Mesendoderm (in vitro differentiated cells): Measurements from ENCODE around the gene UBE2G1.

ENCODE experiments used
- DNase-seq: peaks from one replicate; pipeline ENCODE4 v3.0.0; 2013
- H2AK5ac ChIP-seq: 2 replicates; pipeline ENCODE4 v1.6.1; 2013; ENCODE audit warnings: low read length, inconsistent platforms
- H2BK120ac ChIP-seq: 2 replicates; pipeline ENCODE4 v1.6.1; 2013; ENCODE audit warnings: low read depth, mild to moderate bottlenecking, low read length, moderate library complexity, mixed read lengths
- H2BK15ac ChIP-seq: replicated peaks from 2 replicates; pipeline ENCODE4 v1.6.1; 2013; ENCODE audit warnings: low read depth, mild to moderate bottlenecking, moderate library complexity
- H2BK5ac ChIP-seq: 2 replicates; pipeline ENCODE4 v1.6.1; 2013; ENCODE audit warnings: low read length, inconsistent platforms
- H3K18ac ChIP-seq: 2 replicates; pipeline ENCODE4 v1.6.1; 2013; ENCODE audit warnings: mild to moderate bottlenecking, low read length, mixed read lengths
- H3K23ac ChIP-seq: one replicate; pipeline ENCODE4 v1.6.1; 2013; ENCODE audit warnings: low read length
- H3K27ac ChIP-seq: 2 replicates; pipeline ENCODE4 v1.5.1; 2013; ENCODE audit warnings: low read depth, mild to moderate bottlenecking, inconsistent platforms, low read length, moderate library complexity
- H3K27me3 ChIP-seq: 2 replicates; pipeline ENCODE4 v1.6.1; 2013; ENCODE audit warnings: low read length, control low read depth, mild to moderate bottlenecking, inconsistent platforms; ENCODE audit not compliant: insufficient read depth, poor library complexity
- H3K36me3 ChIP-seq: 2 replicates; pipeline ENCODE4 v1.6.1; 2013; ENCODE audit warnings: low read length, inconsistent platforms; ENCODE audit not compliant: control insufficient read depth, insufficient read depth
- H3K4ac ChIP-seq: one replicate; pipeline ENCODE4 v1.6.1; 2013; ENCODE audit warnings: low read depth, mild to moderate bottlenecking, low read length, moderate library complexity
- H3K4me1 ChIP-seq: 2 replicates; pipeline ENCODE4 v1.6.1; 2013; ENCODE audit warnings: low read depth, low read length, inconsistent platforms; ENCODE audit not compliant: control insufficient read depth
- H3K4me2 ChIP-seq: 2 replicates; pipeline ENCODE4 v1.6.1; 2013; ENCODE audit warnings: low read length
- H3K4me3 ChIP-seq: 2 replicates; pipeline ENCODE4 v1.5.1; 2013; ENCODE audit warnings: mild to moderate bottlenecking, low read length
- H3K56ac ChIP-seq: one replicate; pipeline ENCODE4 v1.6.1; 2013; ENCODE audit warnings: low read length
- H3K79me1 ChIP-seq: 2 replicates; pipeline ENCODE4 v1.6.1; 2013; ENCODE audit warnings: low read length, inconsistent platforms
- H3K79me2 ChIP-seq: 2 replicates; pipeline ENCODE4 v1.6.1; 2013; ENCODE audit warnings: mild to moderate bottlenecking, low read length; ENCODE audit not compliant: control insufficient read depth, insufficient read depth
- H3K9ac ChIP-seq: 2 replicates; pipeline ENCODE4 v1.6.1; 2013; ENCODE audit warnings: low read length, inconsistent platforms
- H4K5ac ChIP-seq: one replicate; pipeline ENCODE4 v1.6.1; 2013; ENCODE audit warnings: low read length
- H4K8ac ChIP-seq: one replicate; pipeline ENCODE4 v1.6.1; 2013; ENCODE audit warnings: low read depth, mild to moderate bottlenecking, control low read depth, low read length, moderate library complexity
- WGBS: extraction: QIAGEN DNeasy Blood & Tissue Kit; methylation state at CpG from one replicate; pipeline ENCODE4 v1.1.7; 2013; ENCODE audit warnings: low lambda C conversion rate, missing lambda C conversion rate; ENCODE audit not compliant: insufficient coverage; ENCODE audit errors: extremely low coverage; 5-methylcytosine and 5-hydroxymethylcytosine counted together

UBE2G1 gene

GRCh38 chr17:4341616-4341977, 24.9 kb downstream of the UBE2G1 start:
- Histone ChIP-seq H3K4ac (no peak overlapping the region), H3K23ac (no peak overlapping the region), H3K27me3 (no peaks in the 10 kb centered on the region), H3K4me2 (no peak overlapping the region), H4K5ac (no peak overlapping the region), H2BK5ac (no peak overlapping the region), H3K9ac (no peak overlapping the region), H3K4me1 (peaks cover 5% of the 10 kb centered on the region), H3K4me3 (no peak overlapping the region), H2AK5ac (no peak overlapping the region), H3K79me1 (peaks cover 17% of the 10 kb centered on the region), H2BK15ac (no peak overlapping the region), H3K56ac (no peak overlapping the region), H2BK120ac (no peak overlapping the region), H3K18ac (no peak overlapping the region), H4K8ac (no peak overlapping the region), H3K36me3 (no peaks in the 10 kb centered on the region), H3K27ac (no peak overlapping the region), H3K79me2 (peaks cover 68% of the 10 kb centered on the region)
- DNase-seq = no peak
- WGBS = no CpG with 5 or more reads among the region's 4 CpGs

- Histone ChIP-seq H3K9ac (no peak overlapping the region), H2BK5ac (no peak overlapping the region), H3K4me2 (no peak overlapping the region), H2AK5ac (no peak overlapping the region), H3K27ac (no peak overlapping the region), H2BK15ac (no peak overlapping the region), H3K23ac (no peak overlapping the region), H3K18ac (no peak overlapping the region), H3K4me1 (peaks cover 5% of the 10 kb centered on the region), H3K56ac (no peak overlapping the region), H3K36me3 (no peaks in the 10 kb centered on the region), H4K5ac (no peak overlapping the region), H3K79me1 (peaks cover 17% of the 10 kb centered on the region), H3K79me2 (peaks cover 68% of the 10 kb centered on the region), H4K8ac (no peak overlapping the region), H3K4me3 (no peak overlapping the region), H3K27me3 (no peaks in the 10 kb centered on the region), H2BK120ac (no peak overlapping the region), H3K4ac (no peak overlapping the region)
- WGBS = 100% methylated on average over 1 of the region's 5 CpGs
- no peak for DNase-seq
Observed at GRCh38 chr17:4340914-4341615, 25.4 kb downstream of the UBE2G1 start.

GRCh38 chr17:4334776-4335584, 31.5 kb downstream of the UBE2G1 start:
- H3K23ac ChIP-seq = no peak overlapping the region
- H3K27ac ChIP-seq = no peak overlapping the region
- H2BK120ac ChIP-seq = no peak overlapping the region
- H3K56ac ChIP-seq = no peak overlapping the region
- no peaks in the 10 kb centered on the region for H3K36me3 ChIP-seq
- no peak overlapping the region for H3K4me3 ChIP-seq
- H3K4me1 ChIP-seq = peaks cover 3% of the 10 kb centered on the region
- no peak for DNase-seq
- no peak overlapping the region for H2BK15ac ChIP-seq
- H3K27me3 ChIP-seq = no peaks in the 10 kb centered on the region
- H3K79me2 ChIP-seq = peaks cover 62% of the 10 kb centered on the region
- peaks cover 6% of the 10 kb centered on the region for H3K79me1 ChIP-seq
- H3K18ac ChIP-seq = no peak overlapping the region
- H3K9ac ChIP-seq = no peak overlapping the region
- no peak overlapping the region for H2BK5ac ChIP-seq
- H3K4me2 ChIP-seq = no peak overlapping the region
- H4K5ac ChIP-seq = no peak overlapping the region
- H3K4ac ChIP-seq = no peak overlapping the region
- H2AK5ac ChIP-seq = no peak overlapping the region
- no peak overlapping the region for H4K8ac ChIP-seq
- WGBS = no CpG with 5 or more reads among the region's 5 CpGs

GRCh38 chr17:4334332-4334731, 32.1 kb downstream of the UBE2G1 start:
- H3K4me3 ChIP-seq = no peak overlapping the region
- no peak overlapping the region for H2BK15ac ChIP-seq
- no peak overlapping the region for H2BK120ac ChIP-seq
- H4K8ac ChIP-seq = no peak overlapping the region
- H3K36me3 ChIP-seq = no peaks in the 10 kb centered on the region
- WGBS = no CpG with 5 or more reads among the region's 6 CpGs
- H3K79me2 ChIP-seq = peaks cover 59% of the 10 kb centered on the region
- no peak for DNase-seq
- H3K27me3 ChIP-seq = no peaks in the 10 kb centered on the region
- no peak overlapping the region for H3K4ac ChIP-seq
- H2AK5ac ChIP-seq = no peak overlapping the region
- no peak overlapping the region for H3K4me2 ChIP-seq
- H3K56ac ChIP-seq = no peak overlapping the region
- no peak overlapping the region for H3K18ac ChIP-seq
- no peak overlapping the region for H3K27ac ChIP-seq
- H4K5ac ChIP-seq = no peak overlapping the region
- H3K9ac ChIP-seq = no peak overlapping the region
- H3K4me1 ChIP-seq = peaks cover 5% of the 10 kb centered on the region
- H2BK5ac ChIP-seq = no peak overlapping the region
- H3K79me1 ChIP-seq = peaks cover 5% of the 10 kb centered on the region
- no peak overlapping the region for H3K23ac ChIP-seq

- Histone ChIP-seq H2AK5ac (no peak overlapping the region), H3K27me3 (no peaks in the 10 kb centered on the region), H4K5ac (no peak overlapping the region), H3K79me1 (peaks cover 5% of the 10 kb centered on the region), H3K4ac (no peak overlapping the region), H3K4me2 (no peak overlapping the region), H3K36me3 (no peaks in the 10 kb centered on the region), H2BK5ac (no peak overlapping the region), H4K8ac (no peak overlapping the region), H3K23ac (no peak overlapping the region), H3K27ac (no peak overlapping the region), H3K56ac (no peak overlapping the region), H3K9ac (no peak overlapping the region), H3K18ac (no peak overlapping the region), H3K4me1 (peaks cover 5% of the 10 kb centered on the region), H2BK120ac (no peak overlapping the region), H3K4me3 (no peak overlapping the region), H2BK15ac (no peak overlapping the region), H3K79me2 (peaks cover 58% of the 10 kb centered on the region)
- WGBS = no CpG with 5 or more reads among the region's 9 CpGs
- no peak for DNase-seq
Observed at GRCh38 chr17:4333041-4333440, 33.4 kb downstream of the UBE2G1 start.
